Measurements from ENCODE around the gene MAP1LC3A.

MAP1LC3A gene

DNA sequence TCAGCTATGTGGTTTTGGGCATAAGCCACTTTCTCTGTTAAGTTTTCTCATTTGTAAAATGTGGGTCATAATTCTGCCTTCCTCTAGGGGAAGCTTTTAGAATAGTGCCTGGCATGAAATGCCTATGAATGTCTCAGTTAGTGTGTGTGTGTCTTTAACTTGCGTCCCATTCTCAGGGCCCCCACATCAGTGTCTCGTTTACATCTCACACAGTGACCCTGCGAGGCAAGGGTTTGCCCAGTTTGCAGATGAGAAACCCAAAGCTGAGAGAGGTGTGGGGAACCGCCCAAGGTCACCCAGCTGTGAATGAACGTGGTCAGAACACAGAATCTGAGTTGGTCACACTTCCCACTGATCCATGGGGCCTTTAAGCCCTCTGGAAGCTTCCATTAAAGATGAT lies 28.2 kb upstream of the MAP1LC3A start:
- no peak for DNase-seq

DNA sequence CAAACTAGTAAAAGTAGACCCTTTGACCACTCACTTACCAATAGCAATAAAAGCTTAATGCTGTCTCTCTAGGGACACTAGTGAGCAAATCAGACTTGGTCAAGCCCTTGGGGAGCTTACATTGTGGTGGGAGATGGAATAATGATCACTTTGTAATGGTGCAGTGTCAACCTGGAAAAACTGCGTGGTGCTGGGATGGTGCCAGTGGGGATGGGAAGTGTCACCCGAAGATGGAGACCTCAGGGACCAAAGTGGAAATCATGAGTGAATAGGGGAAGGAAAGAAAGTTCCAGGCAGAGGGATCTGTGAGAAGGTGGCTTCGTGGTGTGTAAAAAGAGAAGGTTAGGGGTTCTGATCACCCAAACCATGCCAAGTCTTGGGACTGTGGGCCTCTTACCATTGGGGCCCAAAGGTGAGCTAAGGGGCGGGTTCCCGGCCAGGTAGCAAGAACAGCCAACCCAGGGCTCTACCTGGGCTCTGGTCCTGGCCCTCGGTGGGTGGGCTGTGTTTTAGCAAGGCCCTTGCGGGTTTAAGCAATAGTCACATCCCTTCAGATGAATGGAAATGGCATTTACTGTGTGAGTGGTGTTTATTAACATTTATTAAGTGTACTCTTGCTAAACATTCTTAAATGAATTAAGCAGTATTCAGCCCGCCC lies 26.8 kb upstream of the MAP1LC3A start:
- DNase-seq = no peak

DNA sequence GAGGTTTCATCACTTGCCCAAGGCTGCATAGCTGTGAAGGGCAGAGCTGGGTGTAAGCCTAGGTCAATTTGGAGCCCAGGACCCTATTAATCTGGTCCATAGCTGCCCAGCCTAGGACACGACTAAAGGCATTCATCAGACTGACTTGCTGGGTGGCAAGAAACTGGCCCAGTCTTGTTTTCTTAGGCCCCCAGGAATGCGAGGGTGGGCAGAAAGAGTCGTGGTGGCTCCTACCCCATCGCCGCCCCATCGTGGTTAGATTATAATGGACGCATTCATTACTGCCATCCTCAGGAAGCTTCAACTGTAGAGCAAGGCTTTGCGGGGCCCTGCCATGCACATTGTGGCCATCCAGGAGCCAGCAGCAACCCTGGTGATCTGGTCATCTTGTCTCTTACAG lies 26.2 kb upstream of the MAP1LC3A start:
- no peak for DNase-seq

- DNase-seq = no peak
Measured at GRCh38 chr20:34532756-34533155, 25.8 kb upstream of the MAP1LC3A start.

- no peak for DNase-seq
Measured at GRCh38 chr20:34534391-34535165, 23.9 kb upstream of the MAP1LC3A start.

- no peak for DNase-seq
Measured at GRCh38 chr20:34535301-34535840, 23.1 kb upstream of the MAP1LC3A start.

GRCh38 chr20:34535857-34536256 lies 22.7 kb upstream of the MAP1LC3A start:
- DNase-seq = no peak

GRCh38 chr20:34536798-34537394 lies 21.6 kb upstream of the MAP1LC3A start:
- DNase-seq = peak in 4 of 6 experiments; percentile 4 to 15 (median 11)

DNA sequence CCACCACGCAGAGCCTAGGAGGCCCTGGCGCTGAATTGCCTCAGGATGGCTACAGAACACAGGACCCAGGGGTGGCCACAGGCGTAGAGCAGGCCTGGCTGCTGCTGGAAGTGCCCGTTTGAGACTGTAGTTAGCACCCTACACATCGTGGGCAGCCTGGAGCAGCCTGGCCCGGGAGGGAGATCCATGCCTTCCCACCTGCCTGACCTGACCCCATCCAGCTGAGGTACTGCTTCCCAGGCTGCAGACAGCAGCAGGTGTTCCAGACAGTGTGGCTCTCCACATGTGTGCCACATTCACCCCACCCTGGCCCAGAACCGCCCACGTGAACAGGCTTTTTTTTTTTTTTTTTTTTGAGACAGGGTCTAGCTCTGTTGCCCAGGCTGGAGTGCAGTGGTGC lies 20.9 kb upstream of the MAP1LC3A start:
- no peak for DNase-seq

DNA sequence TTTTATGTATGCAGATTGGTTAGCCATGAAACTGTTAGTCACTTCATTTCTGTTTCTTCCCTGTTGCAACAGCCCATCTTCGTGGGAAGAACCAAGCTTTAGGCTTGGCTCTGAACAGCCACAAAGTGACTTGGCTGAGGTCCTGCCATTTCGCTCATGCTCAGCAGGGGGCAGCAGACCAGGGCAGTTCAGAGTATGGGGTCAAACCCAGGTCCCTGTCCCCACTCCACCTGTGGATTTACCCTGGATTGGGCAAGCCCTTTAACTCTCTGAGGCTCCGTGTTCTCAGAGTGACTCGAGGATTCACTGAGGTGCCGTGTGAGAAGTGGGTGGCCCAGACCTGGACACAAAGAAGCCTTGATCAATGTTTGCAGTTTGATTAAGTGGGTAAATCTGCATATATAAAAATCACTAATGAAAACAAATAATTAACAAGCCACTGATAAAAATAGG lies 19.8 kb upstream of the MAP1LC3A start:
- DNase-seq = peak in 4 of 6 experiments; percentile 27 to 37 (median 31)

DNA sequence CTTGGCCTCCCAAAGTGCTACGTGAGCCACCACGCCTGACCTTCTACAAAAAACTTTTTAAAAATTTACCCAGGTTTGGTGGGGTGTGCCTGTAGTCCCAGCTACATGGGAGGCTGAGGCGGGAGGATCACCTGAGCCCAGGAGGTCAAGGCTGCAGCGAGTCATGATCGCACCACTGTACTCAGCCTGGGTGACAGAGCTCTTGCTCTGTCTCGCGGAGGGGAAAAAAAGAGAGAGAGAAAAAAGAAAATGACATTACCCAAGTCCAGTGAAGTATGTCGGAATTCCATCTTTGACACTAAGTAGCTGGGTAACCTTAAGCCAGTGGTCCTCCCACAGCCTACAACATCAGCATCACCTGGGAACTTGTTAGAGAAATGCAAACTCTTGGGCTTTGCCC lies 18.8 kb upstream of the MAP1LC3A start:
- no peak for DNase-seq

- DNase-seq = no peak
Measured at GRCh38 chr20:34540596-34541263, 17.8 kb upstream of the MAP1LC3A start.

DNA sequence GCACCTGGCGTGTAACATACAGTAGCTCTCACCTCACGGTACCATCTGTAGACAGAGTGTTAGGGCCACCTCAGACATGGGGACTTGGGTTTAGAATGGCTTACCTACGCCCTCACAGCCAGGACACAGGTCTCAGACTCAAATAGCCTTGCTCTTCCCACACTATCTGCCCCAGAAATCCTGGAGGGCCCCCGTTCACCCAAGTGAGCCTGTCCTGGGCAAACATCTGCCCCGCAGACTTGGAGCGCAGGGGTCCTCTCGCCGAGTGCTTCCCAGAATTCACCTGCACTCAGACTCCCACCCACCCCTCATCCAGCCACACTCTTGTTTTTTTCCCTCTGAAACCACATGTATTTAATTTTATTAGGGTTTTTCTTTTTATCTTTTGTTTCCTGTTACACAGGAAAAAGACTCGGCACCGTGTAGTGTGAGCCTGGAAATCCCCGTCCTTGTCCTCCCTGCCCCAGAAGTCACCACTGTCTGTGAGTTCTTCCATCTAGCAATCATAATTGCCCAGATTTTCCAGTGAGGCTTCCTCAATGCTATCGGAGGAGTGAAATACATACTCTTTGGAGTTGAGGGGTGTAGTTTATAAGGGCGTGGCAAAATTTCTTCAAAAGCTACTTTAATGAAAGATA lies 17.1 kb upstream of the MAP1LC3A start:
- no peak for DNase-seq

GRCh38 chr20:34541917-34542316 lies 16.6 kb upstream of the MAP1LC3A start:
- no peak for DNase-seq

GRCh38 chr20:34542439-34542838 lies 16.1 kb upstream of the MAP1LC3A start:
- no peak for DNase-seq

- no peak for DNase-seq
Measured at GRCh38 chr20:34543463-34544056, 15.0 kb upstream of the MAP1LC3A start.

GRCh38 chr20:34544109-34544796 lies 14.3 kb upstream of the MAP1LC3A start:
- peak in 4 of 6 experiments; percentile 25 to 86 (median 77) for DNase-seq

DNA sequence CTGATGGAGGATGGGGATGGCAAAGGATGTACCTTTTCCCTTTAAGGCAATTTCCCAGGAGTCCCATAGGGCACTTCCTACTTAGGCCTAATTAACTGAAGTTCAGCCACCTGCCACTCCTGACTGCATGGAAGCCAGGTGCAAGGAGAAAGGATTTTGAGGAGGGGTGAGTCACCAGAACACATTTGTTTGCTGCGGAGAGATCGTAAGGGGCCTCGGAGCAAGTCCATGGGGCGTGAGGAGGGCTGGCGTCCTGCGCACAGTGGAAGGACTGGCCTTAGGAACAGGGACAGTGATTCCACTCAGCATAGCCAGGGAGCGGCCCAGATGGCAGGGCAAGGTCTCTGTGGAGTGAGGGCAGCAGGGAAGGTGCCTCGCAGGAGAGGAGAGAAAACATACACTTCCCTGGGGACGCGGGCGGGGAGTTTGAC lies 11.8 kb upstream of the MAP1LC3A start:
- no peak for DNase-seq

- no peak for DNase-seq
Measured at GRCh38 chr20:34547844-34548613, 10.5 kb upstream of the MAP1LC3A start.

GRCh38 chr20:34549291-34549928 lies 9.1 kb upstream of the MAP1LC3A start:
- no peak for DNase-seq
